ENCODE results near the gene PRKG1.
"Not testable (repeated sequence)": the region's sequence is repeated elsewhere in the genome, so short reads cannot be mapped to it uniquely, and the experiment has no call there.

The PRKG1 gene

DNA sequence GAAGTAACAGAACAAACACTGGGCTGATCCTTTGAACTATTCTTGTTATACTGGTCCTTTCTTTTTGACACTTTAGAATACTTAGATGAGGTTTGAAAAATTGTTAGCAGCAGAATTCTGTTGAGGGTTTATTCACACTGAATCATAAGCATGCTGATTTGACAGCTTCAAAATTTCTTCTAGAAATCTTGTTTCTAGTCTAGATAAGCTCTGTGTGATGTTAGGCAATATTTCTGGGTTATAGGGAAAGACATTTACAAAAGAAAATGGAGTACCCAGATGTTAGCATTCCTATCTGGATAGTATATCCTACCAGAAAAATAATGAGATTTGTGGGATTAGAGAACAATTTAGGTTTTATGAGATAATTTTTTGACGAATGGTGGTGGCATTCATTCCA is 613.0 kb downstream of the PRKG1 start:
- no peak for DNase-seq (ENCODE audit: low read depth in 1 of 2, low spot score in 1 of 2)
- no peak overlapping the region for H3K4me3 ChIP-seq (replicated peaks; ENCODE audit: insufficient read depth, low read length)
- no peaks in the 10 kb centered on the region for H3K27me3 ChIP-seq (ENCODE audit: insufficient read depth, poor library complexity, severe bottlenecking)
- no peak overlapping the region for H3K27ac ChIP-seq (replicated peaks)
- TF ChIP-seq SPI1 (IDR thresholded peaks at IDR 0.05; ENCODE audit: borderline replicate concordance, low read depth) (no peak), GABPA (IDR thresholded peaks at IDR 0.05; ENCODE audit: low read depth) (no peak), POLR2AphosphoS5 (IDR thresholded peaks at IDR 0.05; ENCODE audit: low read depth) (no peak)
- TF ChIP-seq, protein P1, sequence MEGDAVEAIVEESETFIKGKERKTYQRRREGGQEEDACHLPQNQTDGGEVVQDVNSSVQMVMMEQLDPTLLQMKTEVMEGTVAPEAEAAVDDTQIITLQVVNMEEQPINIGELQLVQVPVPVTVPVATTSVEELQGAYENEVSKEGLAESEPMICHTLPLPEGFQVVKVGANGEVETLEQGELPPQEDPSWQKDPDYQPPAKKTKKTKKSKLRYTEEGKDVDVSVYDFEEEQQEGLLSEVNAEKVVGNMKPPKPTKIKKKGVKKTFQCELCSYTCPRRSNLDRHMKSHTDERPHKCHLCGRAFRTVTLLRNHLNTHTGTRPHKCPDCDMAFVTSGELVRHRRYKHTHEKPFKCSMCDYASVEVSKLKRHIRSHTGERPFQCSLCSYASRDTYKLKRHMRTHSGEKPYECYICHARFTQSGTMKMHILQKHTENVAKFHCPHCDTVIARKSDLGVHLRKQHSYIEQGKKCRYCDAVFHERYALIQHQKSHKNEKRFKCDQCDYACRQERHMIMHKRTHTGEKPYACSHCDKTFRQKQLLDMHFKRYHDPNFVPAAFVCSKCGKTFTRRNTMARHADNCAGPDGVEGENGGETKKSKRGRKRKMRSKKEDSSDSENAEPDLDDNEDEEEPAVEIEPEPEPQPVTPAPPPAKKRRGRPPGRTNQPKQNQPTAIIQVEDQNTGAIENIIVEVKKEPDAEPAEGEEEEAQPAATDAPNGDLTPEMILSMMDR (IDR thresholded peaks at IDR 0.05; ENCODE audit: insufficient read depth, low read length), result no peak
- TF ChIP-seq, protein P2, sequence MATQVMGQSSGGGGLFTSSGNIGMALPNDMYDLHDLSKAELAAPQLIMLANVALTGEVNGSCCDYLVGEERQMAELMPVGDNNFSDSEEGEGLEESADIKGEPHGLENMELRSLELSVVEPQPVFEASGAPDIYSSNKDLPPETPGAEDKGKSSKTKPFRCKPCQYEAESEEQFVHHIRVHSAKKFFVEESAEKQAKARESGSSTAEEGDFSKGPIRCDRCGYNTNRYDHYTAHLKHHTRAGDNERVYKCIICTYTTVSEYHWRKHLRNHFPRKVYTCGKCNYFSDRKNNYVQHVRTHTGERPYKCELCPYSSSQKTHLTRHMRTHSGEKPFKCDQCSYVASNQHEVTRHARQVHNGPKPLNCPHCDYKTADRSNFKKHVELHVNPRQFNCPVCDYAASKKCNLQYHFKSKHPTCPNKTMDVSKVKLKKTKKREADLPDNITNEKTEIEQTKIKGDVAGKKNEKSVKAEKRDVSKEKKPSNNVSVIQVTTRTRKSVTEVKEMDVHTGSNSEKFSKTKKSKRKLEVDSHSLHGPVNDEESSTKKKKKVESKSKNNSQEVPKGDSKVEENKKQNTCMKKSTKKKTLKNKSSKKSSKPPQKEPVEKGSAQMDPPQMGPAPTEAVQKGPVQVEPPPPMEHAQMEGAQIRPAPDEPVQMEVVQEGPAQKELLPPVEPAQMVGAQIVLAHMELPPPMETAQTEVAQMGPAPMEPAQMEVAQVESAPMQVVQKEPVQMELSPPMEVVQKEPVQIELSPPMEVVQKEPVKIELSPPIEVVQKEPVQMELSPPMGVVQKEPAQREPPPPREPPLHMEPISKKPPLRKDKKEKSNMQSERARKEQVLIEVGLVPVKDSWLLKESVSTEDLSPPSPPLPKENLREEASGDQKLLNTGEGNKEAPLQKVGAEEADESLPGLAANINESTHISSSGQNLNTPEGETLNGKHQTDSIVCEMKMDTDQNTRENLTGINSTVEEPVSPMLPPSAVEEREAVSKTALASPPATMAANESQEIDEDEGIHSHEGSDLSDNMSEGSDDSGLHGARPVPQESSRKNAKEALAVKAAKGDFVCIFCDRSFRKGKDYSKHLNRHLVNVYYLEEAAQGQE (IDR thresholded peaks at IDR 0.05; ENCODE audit: insufficient replicate concordance, low read depth), result no peak

- H3K27me3 ChIP-seq (ENCODE audit: insufficient read depth, poor library complexity, severe bottlenecking); H3K4me3 ChIP-seq (replicated peaks; ENCODE audit: insufficient read depth, low read length); H3K27ac ChIP-seq (replicated peaks); DNase-seq (ENCODE audit: low read depth in 1 of 2, low spot score in 1 of 2): not testable (repeated sequence)
Measured at GRCh38 chr10:51688826-51689225, 614.5 kb downstream of the PRKG1 start.

GRCh38 chr10:51689536-51689935 is 615.2 kb downstream of the PRKG1 start:
- H3K4me3 ChIP-seq (replicated peaks; ENCODE audit: insufficient read depth, low read length), result no peak overlapping the region
- H3K27ac ChIP-seq (replicated peaks), result no peak overlapping the region
- DNase-seq (ENCODE audit: low read depth in 1 of 2, low spot score in 1 of 2), result no peak
- no peaks in the 10 kb centered on the region for H3K27me3 ChIP-seq (ENCODE audit: insufficient read depth, poor library complexity, severe bottlenecking)
- TF ChIP-seq GABPA (IDR thresholded peaks at IDR 0.05; ENCODE audit: low read depth) (no peak), SPI1 (IDR thresholded peaks at IDR 0.05; ENCODE audit: borderline replicate concordance, low read depth) (no peak), POLR2AphosphoS5 (IDR thresholded peaks at IDR 0.05; ENCODE audit: low read depth) (no peak)
- TF ChIP-seq, protein P2 (IDR thresholded peaks at IDR 0.05; ENCODE audit: insufficient replicate concordance, low read depth), result no peak
- TF ChIP-seq, protein P1 (IDR thresholded peaks at IDR 0.05; ENCODE audit: insufficient read depth, low read length), result no peak

DNA sequence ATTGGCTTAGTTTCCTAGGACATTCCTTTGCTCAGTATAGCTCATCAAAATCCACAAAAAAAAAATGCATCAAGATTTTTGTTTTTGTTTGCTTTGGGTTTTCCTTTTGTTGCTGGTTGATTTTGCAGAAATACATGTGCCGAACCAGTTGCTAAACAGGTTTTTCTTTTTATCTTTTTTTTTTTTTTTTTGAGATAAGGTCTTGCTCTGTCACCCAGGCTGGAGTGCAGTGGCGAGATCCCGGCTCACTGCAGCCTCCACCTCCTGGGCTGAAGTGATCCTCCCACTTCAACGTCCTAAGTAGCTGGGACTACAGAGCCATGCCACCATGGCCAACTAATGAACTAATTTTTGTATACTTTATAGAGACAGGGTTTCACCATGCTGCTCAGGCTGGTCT is 616.8 kb downstream of the PRKG1 start:
- no peak overlapping the region for H3K27ac ChIP-seq (replicated peaks)
- H3K27me3 ChIP-seq (ENCODE audit: insufficient read depth, poor library complexity, severe bottlenecking), result no peaks in the 10 kb centered on the region
- TF ChIP-seq, protein P1 (IDR thresholded peaks at IDR 0.05; ENCODE audit: insufficient read depth, low read length), result no peak
- TF ChIP-seq SPI1 (IDR thresholded peaks at IDR 0.05; ENCODE audit: borderline replicate concordance, low read depth) (no peak), GABPA (IDR thresholded peaks at IDR 0.05; ENCODE audit: low read depth) (no peak), POLR2AphosphoS5 (IDR thresholded peaks at IDR 0.05; ENCODE audit: low read depth) (no peak)
- TF ChIP-seq, protein P2 (IDR thresholded peaks at IDR 0.05; ENCODE audit: insufficient replicate concordance, low read depth), result no peak
- no peak for DNase-seq (ENCODE audit: low read depth in 1 of 2, low spot score in 1 of 2)
- H3K4me3 ChIP-seq (replicated peaks; ENCODE audit: insufficient read depth, low read length), result no peak overlapping the region

Measured in HL-60 (cell line).